ENCODE results near the gene SIN3A.

SIN3A gene

GRCh38 chr15:75329571-75329970 is 121.9 kb downstream of the SIN3A start:
- DNase-seq: no peak

DNA sequence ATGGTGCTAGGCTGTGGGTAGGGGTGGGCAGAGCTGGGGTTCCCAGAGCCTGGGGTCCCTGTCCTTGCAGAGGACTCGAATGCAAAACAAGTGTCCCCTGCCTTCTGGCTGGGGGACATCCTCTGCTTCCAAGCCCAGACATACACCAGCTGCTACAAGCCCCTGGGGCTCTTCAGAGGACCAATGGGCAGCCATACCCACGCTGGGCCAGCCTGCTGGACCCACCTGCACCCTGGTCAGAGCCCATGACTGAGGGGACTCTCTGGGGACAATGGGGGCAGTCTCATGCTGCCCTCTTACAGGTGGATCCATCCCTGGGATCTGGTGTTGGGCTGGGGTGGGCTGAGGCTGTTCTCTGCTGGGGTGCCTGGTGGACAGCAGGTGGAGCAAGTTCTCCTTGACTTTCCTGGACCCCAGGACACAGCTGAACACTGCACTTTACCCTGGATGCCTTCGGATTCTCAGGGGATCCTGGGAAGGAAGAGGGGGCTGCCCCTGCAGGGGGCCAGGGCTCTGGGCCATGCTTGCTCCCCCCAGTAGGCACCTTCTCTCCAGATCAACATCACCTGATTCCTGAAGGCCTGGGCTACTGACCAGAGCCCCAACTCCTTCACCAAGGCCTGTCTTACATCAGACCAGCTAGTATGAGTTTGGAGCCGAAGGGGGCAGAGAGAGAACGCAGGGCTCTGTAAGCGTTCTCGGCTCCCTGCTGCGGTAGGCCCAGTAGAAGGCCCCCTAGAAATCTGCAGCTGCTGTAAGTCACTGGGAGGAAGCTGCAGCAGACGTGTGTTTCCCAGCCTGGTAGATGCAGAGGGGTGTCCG is 122.8 kb downstream of the SIN3A start:
- DNase-seq: no peak

- no peak for DNase-seq
These were observed 124.0 kb downstream of the SIN3A start for GRCh38 chr15:75327491-75327890.

DNA sequence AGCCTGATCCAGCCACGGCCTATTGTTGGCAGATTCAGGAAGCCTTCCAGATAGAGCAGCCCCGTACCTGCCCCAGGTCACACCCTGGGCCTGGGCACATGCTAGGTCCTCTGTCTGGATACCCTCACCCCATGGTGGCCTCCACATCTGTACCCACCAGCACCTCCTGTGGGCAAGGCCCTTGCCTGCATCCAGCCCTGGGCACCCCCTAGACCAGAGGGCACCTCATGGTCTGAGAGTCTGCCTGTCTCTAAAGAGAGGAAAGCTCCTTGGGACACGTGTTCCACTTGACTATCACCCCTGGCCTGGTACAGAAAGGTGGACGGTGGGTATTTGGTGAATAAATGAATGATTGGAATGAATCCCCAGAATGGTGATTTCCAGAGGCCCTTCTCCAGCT is 124.5 kb downstream of the SIN3A start:
- DNase-seq: no peak

- no peak for DNase-seq
These were observed 125.6 kb downstream of the SIN3A start for GRCh38 chr15:75325922-75326321.

GRCh38 chr15:75321711-75322110 is 129.8 kb downstream of the SIN3A start:
- DNase-seq: no peak

All from activated CD4-positive, alpha-beta T cell treated with anti-CD3 and anti-CD28 coated beads, Interleukin-10, Interleukin-2, amounts not matched to agents 100 ng/mL and 50 ng/mL, durations not matched to agents 16 hours and 8 hours (primary cell).